ENCODE results near the gene KXD1.
A peak's percentile ranks its signal among the peaks of the same experiment; 100 is the strongest.

KXD1 gene

DNA sequence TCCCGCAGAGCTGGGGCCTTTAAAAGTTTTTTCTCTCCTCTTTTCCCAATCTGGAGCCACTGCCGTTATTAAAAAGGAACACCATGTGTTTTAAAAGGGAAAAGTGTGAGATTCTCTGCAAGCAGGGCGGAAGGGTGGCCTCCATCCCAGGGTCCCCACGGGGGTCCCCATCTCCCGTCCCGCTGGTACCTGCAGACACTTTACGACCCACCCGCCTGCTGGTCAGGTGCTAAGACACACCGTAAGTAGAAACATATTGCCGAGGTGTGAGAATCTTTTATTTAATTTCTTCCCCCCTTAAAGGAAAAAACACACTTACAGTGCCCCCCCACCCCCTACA, 47.1 kb downstream of the KXD1 start:
- FAIRE-seq: no peak
- TF ChIP-seq, protein P1, sequence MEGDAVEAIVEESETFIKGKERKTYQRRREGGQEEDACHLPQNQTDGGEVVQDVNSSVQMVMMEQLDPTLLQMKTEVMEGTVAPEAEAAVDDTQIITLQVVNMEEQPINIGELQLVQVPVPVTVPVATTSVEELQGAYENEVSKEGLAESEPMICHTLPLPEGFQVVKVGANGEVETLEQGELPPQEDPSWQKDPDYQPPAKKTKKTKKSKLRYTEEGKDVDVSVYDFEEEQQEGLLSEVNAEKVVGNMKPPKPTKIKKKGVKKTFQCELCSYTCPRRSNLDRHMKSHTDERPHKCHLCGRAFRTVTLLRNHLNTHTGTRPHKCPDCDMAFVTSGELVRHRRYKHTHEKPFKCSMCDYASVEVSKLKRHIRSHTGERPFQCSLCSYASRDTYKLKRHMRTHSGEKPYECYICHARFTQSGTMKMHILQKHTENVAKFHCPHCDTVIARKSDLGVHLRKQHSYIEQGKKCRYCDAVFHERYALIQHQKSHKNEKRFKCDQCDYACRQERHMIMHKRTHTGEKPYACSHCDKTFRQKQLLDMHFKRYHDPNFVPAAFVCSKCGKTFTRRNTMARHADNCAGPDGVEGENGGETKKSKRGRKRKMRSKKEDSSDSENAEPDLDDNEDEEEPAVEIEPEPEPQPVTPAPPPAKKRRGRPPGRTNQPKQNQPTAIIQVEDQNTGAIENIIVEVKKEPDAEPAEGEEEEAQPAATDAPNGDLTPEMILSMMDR (IDR thresholded peaks at IDR 0.05; ENCODE audit: insufficient read depth, missing control alignments): no peak

DNA sequence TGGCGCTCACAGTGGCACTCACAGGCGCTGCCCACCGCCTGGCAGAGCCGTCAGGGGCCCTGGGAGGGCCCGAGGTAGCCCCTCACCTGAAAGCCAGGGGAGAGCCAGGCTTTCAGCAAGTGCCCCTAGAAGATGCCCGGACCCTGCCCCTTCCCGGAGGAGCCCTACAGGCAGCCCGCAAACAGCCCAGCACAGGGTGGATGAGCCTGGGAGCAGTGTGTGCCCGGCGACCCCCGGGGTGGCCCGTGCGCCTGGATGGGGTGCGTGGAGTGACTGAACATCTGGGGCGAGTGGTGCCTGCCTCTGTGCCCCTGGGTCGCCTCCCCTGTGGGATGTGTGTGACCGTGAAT, 47.5 kb downstream of the KXD1 start:
- FAIRE-seq (no peak), DNase-seq (ENCODE audit: insufficient read length, low spot score) (no peak)
- TF ChIP-seq, protein P1 (IDR thresholded peaks at IDR 0.05; ENCODE audit: insufficient read depth, missing control alignments): no peak

More for the DNA sequence above, 47.1 kb downstream of the KXD1 start:
- DNase-seq (ENCODE audit: insufficient read length, low spot score): no peak

DNA sequence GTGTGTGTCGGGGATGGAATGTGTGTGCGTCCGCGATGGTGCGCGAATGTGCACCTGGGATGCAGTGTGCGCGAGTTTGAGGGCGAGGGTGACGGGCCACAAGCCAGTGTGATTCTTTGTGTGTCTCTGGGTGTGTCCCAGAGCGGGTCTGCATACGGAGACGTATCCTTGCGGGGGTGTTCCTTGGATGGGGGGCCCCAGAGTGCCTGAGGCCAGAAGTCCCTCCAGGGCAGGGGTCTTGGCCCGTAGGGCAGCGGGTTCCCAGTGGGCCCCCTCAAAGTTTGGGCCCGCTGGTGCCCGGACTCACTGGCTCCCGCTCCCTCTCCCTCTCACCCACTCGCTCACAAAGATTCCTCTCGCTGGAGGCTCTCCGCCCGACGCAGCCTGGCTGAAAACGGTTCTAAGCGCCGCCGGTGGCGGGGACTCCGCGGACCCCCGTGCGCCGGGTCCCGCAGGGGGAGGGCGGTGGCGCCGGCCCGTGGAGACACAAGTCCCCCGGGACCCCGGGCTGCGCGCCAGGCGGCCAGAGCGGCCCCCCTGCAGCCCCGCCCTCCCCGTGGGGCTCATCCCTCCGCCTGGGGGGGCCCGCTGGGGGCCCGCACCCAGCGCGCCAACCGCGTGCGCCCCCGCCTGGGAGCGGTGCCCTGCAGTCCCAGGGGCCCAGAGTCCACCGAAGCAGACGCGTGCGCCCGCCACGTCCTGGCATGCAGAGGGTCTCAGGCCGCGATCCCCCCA, 48.0 kb downstream of the KXD1 start:
- FAIRE-seq (no peak), DNase-seq (ENCODE audit: insufficient read length, low spot score) (peak; percentile 43)
- TF ChIP-seq, protein P1 (IDR thresholded peaks at IDR 0.05; ENCODE audit: insufficient read depth, missing control alignments): no peak

DNA sequence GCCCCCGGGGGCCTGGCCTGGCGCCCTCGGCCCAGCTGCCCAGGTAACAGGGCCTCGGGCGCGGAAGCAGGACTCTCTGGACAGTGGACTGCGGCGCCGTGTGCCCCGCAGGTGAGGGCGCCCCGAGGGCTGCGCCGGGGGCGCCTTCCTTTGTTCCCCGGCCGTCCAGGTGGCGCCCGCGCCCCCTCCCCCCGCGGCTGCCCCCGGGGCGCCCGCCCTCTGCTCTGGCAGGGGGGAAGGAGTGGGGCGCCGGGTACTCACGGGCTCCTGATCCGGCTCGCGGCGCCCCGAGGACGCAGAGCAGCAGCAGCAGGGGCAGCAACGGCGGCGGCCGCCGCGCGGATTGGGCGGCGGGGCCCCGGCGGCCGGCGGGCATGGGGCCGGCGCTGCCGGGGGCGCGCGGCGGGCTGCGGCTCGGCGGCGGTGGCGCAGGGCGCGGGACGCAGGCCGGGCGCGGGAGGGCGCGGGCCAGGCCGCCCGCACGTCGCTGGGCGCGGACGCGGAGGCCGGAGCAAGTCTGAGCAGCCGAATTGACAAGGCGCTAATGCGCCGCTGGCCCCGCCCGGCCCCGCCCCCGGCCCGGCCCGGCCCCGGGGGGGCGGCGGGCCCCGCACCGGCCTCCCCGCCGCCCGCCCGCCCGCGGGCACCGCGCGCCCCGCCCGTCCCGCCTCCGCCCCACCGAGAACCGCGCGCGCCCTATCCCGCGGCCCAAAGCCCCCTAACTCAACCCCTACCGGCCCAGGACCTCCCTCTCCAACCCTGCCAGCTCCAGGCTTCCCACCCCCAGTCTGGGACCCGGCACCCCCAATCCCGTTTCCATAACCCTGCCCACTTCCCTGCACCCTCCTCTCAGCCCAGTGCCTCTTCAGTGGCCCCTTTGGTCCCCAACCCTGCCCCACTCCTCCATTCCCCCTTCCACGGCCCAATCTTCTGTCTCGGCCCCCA, 48.9 kb downstream of the KXD1 start, which contains the start of gene CRLF1:
TSS of gene CRLF1 (minus strand) at position 519 of the 945 bp plus-strand sequence. CDS start at position 376, 143 bp downstream.
- TF ChIP-seq, protein P1 (IDR thresholded peaks at IDR 0.05; ENCODE audit: insufficient read depth, missing control alignments): no peak
- FAIRE-seq (no peak), DNase-seq (ENCODE audit: insufficient read length, low spot score) (peak; percentile 45)

DNA sequence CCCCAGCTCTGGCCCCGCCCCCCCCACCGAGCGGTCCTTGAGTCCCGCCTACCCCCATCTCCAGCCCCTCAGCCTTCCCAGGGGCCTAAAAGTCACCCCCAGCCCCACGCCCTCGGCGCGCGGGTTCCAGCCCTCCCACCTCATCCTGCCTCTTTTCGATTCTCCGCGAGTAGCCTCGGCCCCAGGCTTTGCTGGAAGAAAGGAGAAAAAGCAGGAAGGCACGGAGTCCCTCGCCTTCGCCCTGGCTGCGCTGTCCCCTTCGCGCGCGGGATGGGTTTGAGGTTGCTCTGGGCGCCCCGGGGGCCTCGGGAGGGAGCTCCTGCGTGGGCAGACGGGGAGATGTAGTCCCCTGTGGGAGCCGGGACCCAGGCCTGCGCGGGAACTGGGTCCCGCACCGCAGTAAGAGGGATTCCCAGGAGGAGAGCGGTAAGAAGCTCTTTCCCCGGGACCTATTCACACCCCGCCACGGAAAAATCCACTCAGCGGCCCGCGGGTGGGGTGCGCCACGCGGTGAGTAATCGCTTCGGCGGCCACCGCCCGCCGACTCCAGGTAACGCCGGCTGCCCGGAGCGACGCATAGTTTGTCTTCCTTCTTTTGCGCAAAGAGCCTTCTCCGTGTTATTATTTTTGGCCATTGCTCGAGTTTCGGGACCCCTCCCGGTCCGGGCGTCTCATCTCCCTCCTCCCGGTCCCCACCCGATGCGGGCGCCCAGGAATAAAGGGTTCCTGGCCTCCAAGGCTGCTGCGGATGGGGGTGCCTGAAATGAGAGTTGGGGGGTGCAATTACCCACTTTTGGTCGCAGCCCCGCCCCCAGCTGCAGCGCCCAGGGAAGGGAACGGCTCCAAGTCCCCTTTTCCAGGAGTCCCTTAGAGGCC, 49.8 kb downstream of the KXD1 start:
- TF ChIP-seq, protein P1 (IDR thresholded peaks at IDR 0.05; ENCODE audit: insufficient read depth, missing control alignments): no peak
- no peak for FAIRE-seq
- peak; percentile 57 for DNase-seq (ENCODE audit: insufficient read length, low spot score)

DNA sequence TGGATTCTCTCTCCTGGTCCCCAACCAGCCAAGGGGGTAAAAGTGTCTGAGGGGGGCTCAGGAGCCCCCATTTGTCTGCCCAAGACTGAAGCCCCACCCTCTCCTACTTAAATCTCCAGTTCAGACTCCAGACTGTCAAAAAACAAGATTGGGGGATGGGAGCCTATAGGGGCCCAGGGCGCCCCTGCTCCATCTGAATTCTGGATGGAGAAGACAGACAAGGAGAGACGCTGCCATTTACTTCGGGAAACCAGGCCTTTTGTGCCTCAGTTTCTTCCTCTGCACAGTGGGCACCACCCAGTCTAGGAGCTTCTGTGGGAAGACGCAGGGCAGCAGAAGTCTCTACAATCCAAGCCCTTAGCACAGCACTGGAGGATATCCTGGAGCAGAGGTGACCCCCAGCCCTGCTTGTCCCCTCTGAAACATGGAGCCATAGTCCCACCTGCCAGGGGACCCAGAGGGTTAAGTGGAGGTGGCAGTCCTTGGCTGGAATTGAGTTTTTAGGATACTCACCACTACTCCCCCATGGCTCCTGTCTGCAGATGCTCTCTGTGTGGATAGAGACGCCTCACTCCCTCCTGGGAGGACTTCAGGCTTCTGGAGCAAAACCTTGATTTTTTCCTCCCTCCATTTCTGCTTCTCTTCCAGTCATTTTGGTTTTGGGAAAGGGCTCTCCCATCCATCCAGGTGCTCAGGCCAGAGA, 50.6 kb downstream of the KXD1 start:
- TF ChIP-seq, protein P1 (IDR thresholded peaks at IDR 0.05; ENCODE audit: insufficient read depth, missing control alignments): no peak
- FAIRE-seq: no peak
- DNase-seq (ENCODE audit: insufficient read length, low spot score): no peak

Measured in D721Med (cell line).